GM13976 (cell line): ENCODE data around the gene LRRN3.
"Not testable (repeated sequence)": the region's sequence is repeated elsewhere in the genome, so short reads cannot be mapped to it uniquely, and the experiment has no call there.

Experiments
- DNase-seq: peaks from one replicate; pipeline ENCODE4 v3.0.0; 2012; ENCODE audit warnings: low spot score
- CTCF ChIP-seq: IDR thresholded peaks from 2 replicates; pipeline ENCODE4 v1.5.1; 2012; ENCODE audit warnings: borderline replicate concordance, mild to moderate bottlenecking; ENCODE audit not compliant: insufficient read depth; ENCODE audit errors: extremely low read depth, missing control alignments, control extremely low read depth
- in situ Hi-C: fragments of 300-500 bp; cut with MboI; formaldehyde crosslinking; loops from one replicate; pipeline ENCODE4 v1.12.0; 2022; ENCODE audit warnings: low sequenced_read_pairs, mixed read lengths, inconsistent platforms; ENCODE audit not compliant: unreplicated experiment

Gene LRRN3

GRCh38 chr7:111059833-111060232 is 31.1 kb upstream of the LRRN3 start:
- no peak for TF ChIP-seq CTCF
- in situ Hi-C loops = no loop called here
- DNase-seq = no peak

GRCh38 chr7:111063166-111063565 is 27.8 kb upstream of the LRRN3 start:
- in situ Hi-C loops = no loop called here
- no peak for TF ChIP-seq CTCF
- no peak for DNase-seq

- TF ChIP-seq CTCF = no peak
These were observed 23.7 kb upstream of the LRRN3 start for GRCh38 chr7:111067251-111067650.

GRCh38 chr7:111067682-111068081 is 23.2 kb upstream of the LRRN3 start:
- in situ Hi-C loops = no loop called here
- TF ChIP-seq CTCF = no peak

More at GRCh38 chr7:111067251-111067650, 23.7 kb upstream of the LRRN3 start:
- in situ Hi-C loops = no loop called here
- no peak for DNase-seq

GRCh38 chr7:111068618-111069017 is 22.3 kb upstream of the LRRN3 start:
- in situ Hi-C loops = no loop called here
- no peak for DNase-seq
- no peak for TF ChIP-seq CTCF

More at GRCh38 chr7:111067682-111068081, 23.2 kb upstream of the LRRN3 start:
- DNase-seq = no peak

- in situ Hi-C loops = no loop called here
- TF ChIP-seq CTCF = no peak
- no peak for DNase-seq
These were observed 19.4 kb upstream of the LRRN3 start for GRCh38 chr7:111071556-111071955.

- in situ Hi-C loops, DNase-seq: not testable (repeated sequence)
These were observed 18.3 kb upstream of the LRRN3 start for GRCh38 chr7:111072658-111073057.
